Tibial nerve (tissue), 4 donors: ENCODE measurements around the gene ADCK2. TPM values are rescaled to one million over a fixed set of nuclear protein-coding genes. Genes with fewer than 3 reads are reported as not detected.
"Not testable (repeated sequence)": the region's sequence is repeated elsewhere in the genome, so short reads cannot be mapped to it uniquely, and the experiment has no call there.

Experiments used
- DNase-seq, 2 donors: peaks; one replicate each; pipeline ENCODE4 v3.0.0-alpha.2; 2019; ENCODE audit warnings: low spot score in 2 of 2
- H3K27ac ChIP-seq, 4 donors: fragments of 200-600 bp; sonication (generic) in 3 of 4; one replicate each; pipeline ENCODE4 v1.5.1; 2017 to 2019; ENCODE audit warnings: mild to moderate bottlenecking in 1 of 4
- H3K27me3 ChIP-seq, 2 donors: fragments of 200-600 bp; sonication (generic) in 1 of 2; one replicate each; pipeline versions ENCODE4 v1.5.1 to v1.6.0; 2017 to 2019
- H3K36me3 ChIP-seq, 3 donors: fragments of 200-600 bp; sonication (generic); one replicate each; pipeline ENCODE4 v1.5.1; 2018 to 2019
- H3K4me1 ChIP-seq, 4 donors: fragments of 200-600 bp; sonication (generic) in 3 of 4; one replicate each; pipeline ENCODE4 v1.5.1; 2017 to 2019
- H3K4me3 ChIP-seq, 4 donors: fragments of 200-600 bp; sonication (generic) in 3 of 4; one replicate each; pipeline ENCODE4 v1.5.1; 2017 to 2019; ENCODE audit warnings: mild to moderate bottlenecking in 1 of 4, moderate library complexity in 1 of 4
- H3K9me3 ChIP-seq, 4 donors: fragments of 200-600 bp; sonication (generic) in 3 of 4; one replicate each; pipeline ENCODE4 v1.5.1; 2017 to 2019
- EP300 ChIP-seq, 2 donors: sonication (generic); formaldehyde crosslinking; IDR thresholded peaks; one replicate each; pipeline ENCODE4 v1.6.1; 2017; ENCODE audit warnings: antibody characterized with exemption in 2 of 2, mild to moderate bottlenecking in 1 of 2
- POLR2A ChIP-seq, 2 donors: fragments of 450-650 bp; IDR thresholded peaks; one replicate each; pipeline ENCODE4 v1.6.1; 2017; ENCODE audit warnings: antibody characterized with exemption in 2 of 2, mild to moderate bottlenecking in 2 of 2, moderate library complexity in 2 of 2
- WGBS, 2 donors: methylation state at CpG; one replicate each; pipeline ENCODE4 v1.1.5; 2018; 5-methylcytosine and 5-hydroxymethylcytosine counted together
- total RNA-seq, 4 donors: library from RNA; depleted of rRNA; stranded (reverse); fragments of >200 nt; gene quantifications; one replicate each; pipeline ENCODE4 v1.1.0, GENCODE V29; 2016
- TF ChIP-seq, protein P1 (sequence below), 5 experiments: fragments of 200-600 bp in 3 of 5; fragments of 450-650 bp in 2 of 5; sonication (generic) in 3 of 5; IDR thresholded peaks; one replicate each; pipeline ENCODE4 v1.5.1; 2016 to 2019; ENCODE audit warnings: antibody characterized with exemption in 5 of 5, mild to moderate bottlenecking in 3 of 5, moderate library complexity in 2 of 5

Gene ADCK2
- total RNA-seq, 4 donors from 2014 or later: 20.7 to 34.5 (median 26.7) TPM

DNA sequence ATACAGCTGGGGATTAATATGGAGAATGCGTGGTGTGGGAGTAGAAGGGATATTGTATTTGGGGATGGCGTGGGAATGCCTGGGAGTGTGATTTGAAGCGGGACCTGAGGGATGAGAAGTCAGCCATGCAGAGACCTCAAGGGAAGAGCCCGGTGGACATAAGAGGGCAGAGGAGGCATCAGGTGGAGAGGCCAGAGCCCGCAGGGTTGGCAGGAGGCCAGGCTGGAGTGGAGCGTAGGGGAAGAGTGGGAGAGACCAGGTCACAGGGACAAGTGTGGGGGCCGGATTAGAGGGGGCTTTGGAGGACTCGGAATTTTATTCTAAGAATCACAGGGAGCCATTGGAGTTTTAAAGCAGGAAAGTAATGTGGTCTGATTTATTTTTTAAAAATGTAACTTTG is 25.7 kb downstream of the ADCK2 start:
- WGBS, 2 donors: 51 to 52% methylated on average over 8 of the region's 8 CpGs
- no peaks in the 10 kb centered on the region for H3K27me3 ChIP-seq
- no peak overlapping the region for H3K4me3 ChIP-seq
- no peak for DNase-seq
- peaks cover 0 to 7% (median 0%) of the 10 kb centered on the region in 3 donors for H3K36me3 ChIP-seq
- H3K4me1 ChIP-seq: peaks cover 0 to 23% (median 10%) of the 10 kb centered on the region in 4 donors
- no peak overlapping the region for H3K27ac ChIP-seq
- no peaks in the 10 kb centered on the region for H3K9me3 ChIP-seq
- TF ChIP-seq EP300 (IDR thresholded peaks at IDR 0.05) (no peak), POLR2A (IDR thresholded peaks at IDR 0.05) (no peak)
- TF ChIP-seq, protein P1, sequence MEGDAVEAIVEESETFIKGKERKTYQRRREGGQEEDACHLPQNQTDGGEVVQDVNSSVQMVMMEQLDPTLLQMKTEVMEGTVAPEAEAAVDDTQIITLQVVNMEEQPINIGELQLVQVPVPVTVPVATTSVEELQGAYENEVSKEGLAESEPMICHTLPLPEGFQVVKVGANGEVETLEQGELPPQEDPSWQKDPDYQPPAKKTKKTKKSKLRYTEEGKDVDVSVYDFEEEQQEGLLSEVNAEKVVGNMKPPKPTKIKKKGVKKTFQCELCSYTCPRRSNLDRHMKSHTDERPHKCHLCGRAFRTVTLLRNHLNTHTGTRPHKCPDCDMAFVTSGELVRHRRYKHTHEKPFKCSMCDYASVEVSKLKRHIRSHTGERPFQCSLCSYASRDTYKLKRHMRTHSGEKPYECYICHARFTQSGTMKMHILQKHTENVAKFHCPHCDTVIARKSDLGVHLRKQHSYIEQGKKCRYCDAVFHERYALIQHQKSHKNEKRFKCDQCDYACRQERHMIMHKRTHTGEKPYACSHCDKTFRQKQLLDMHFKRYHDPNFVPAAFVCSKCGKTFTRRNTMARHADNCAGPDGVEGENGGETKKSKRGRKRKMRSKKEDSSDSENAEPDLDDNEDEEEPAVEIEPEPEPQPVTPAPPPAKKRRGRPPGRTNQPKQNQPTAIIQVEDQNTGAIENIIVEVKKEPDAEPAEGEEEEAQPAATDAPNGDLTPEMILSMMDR (IDR thresholded peaks at IDR 0.05): no peak

DNA sequence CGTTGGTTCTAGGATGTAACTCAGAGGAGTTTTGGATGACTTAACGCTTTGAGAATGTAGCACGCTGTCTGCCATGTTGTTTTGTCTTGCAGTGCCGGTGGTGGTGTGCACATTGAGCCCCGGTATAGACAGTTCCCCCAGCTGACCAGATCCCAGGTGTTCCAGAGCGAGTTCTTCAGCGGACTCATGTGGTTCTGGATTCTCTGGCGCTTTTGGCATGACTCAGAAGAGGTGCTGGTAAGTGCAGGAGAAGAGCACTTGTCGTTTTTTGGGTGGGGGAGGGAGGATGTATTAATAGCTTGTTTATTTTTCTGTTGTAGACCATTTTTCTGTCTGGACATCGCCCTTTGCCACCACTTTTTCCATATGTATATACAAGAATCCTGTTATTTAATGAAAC is 30.0 kb downstream of the ADCK2 start:
- Histone ChIP-seq H3K27ac (no peak overlapping the region), H3K36me3 (peaks cover 0 to 41% (median 5%) of the 10 kb centered on the region in 3 donors), H3K4me3 (no peak overlapping the region), H3K9me3 (no peaks in the 10 kb centered on the region), H3K4me1 (peaks cover 0 to 13% (median 5%) of the 10 kb centered on the region in 4 donors), H3K27me3 (no peaks in the 10 kb centered on the region)
- no peak for DNase-seq
- TF ChIP-seq EP300 (IDR thresholded peaks at IDR 0.05) (no peak), POLR2A (IDR thresholded peaks at IDR 0.05) (no peak)
- TF ChIP-seq, protein P1 (IDR thresholded peaks at IDR 0.05): no peak
- 90 to 91% methylated on average over 10 of the region's 10 CpGs for WGBS, 2 donors

DNA sequence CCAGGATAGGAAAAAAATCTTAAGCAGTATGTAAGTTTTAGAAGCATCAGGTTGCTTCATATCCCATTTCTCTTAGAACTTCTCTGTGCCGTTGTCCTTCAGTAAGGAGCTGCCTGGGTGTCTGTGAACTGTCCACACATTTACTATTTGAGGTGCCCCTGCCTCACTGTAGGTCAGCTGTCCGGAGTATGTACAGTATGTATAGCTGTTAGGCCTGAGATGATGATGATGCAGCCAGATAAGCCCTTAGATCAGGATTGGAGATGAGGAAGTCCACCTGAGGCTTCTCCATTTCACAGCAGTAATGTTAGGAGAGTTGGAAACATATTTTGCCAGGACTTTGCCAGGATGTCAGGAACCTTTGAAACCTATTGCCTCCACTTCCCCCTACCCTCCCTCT is 31.5 kb downstream of the ADCK2 start:
- no peaks in the 10 kb centered on the region for H3K27me3 ChIP-seq
- H3K36me3 ChIP-seq: peaks cover 0 to 41% (median 5%) of the 10 kb centered on the region in 3 donors
- TF ChIP-seq EP300 (IDR thresholded peaks at IDR 0.05) (no peak), POLR2A (IDR thresholded peaks at IDR 0.05) (no peak)
- TF ChIP-seq, protein P1 (IDR thresholded peaks at IDR 0.05): no peak
- 87 to 94% methylated on average over 2 of the region's 2 CpGs for WGBS, 2 donors
- H3K27ac ChIP-seq: no peak overlapping the region
- no peak overlapping the region for H3K4me3 ChIP-seq
- H3K4me1 ChIP-seq: no peaks in the 10 kb centered on the region
- no peaks in the 10 kb centered on the region for H3K9me3 ChIP-seq
- no peak for DNase-seq

DNA sequence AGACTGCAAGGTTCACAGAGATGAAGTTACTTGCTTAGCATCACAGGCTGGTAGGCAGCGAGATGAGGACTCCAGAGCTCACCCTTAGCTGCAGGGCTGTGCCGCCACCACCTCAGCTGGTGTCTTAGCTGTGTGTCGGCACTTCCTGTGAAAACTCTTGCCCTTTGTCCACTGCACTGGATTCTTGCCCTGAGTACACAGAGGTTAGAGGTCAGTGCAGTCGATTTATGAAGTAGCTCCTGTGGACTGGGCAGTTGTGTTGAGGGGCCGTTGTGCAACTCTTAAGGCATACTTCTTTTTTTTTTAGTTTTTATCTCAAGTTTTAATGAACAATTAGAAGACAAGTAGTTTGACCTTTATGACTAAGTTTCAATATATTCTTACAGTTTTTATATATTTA is 34.4 kb downstream of the ADCK2 start:
- no peak overlapping the region for H3K27ac ChIP-seq
- no peaks in the 10 kb centered on the region for H3K4me1 ChIP-seq
- H3K36me3 ChIP-seq: peaks cover 0 to 41% (median 5%) of the 10 kb centered on the region in 3 donors
- no peak for DNase-seq
- TF ChIP-seq EP300 (IDR thresholded peaks at IDR 0.05) (no peak), POLR2A (IDR thresholded peaks at IDR 0.05) (no peak)
- TF ChIP-seq, protein P1 (IDR thresholded peaks at IDR 0.05): no peak
- H3K4me3 ChIP-seq: no peak overlapping the region
- H3K9me3 ChIP-seq: no peaks in the 10 kb centered on the region
- no peaks in the 10 kb centered on the region for H3K27me3 ChIP-seq
- WGBS, 2 donors: 63 to 78% methylated on average over 5 of the region's 5 CpGs

DNA sequence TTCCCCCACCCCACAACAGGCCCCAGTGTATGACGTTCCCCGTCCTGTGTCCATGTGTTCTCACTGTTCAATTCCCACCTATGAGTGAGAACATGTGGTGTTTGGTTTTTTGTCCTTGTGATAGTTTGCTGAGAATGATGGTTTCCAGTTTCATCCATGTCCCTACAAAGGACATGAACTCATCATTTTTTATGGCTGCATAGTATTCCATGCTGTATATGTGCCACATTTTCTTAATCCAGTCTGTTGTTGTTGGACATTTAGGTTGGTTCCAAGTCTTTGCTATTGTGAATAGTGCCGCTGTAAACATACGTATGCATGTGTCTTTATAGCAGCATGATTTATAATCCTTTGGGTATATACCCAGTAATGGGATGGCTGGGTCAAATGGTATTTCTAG is 36.0 kb downstream of the ADCK2 start:
- not testable (repeated sequence) for H3K27me3 ChIP-seq, DNase-seq, H3K9me3 ChIP-seq, H3K4me1 ChIP-seq, H3K27ac ChIP-seq, H3K4me3 ChIP-seq
- H3K36me3 ChIP-seq: peaks cover 0 to 35% (median 5%) of the 10 kb centered on the region in 3 donors
- 97 to 99% methylated on average over 4 of the region's 4 CpGs for WGBS, 2 donors

DNA sequence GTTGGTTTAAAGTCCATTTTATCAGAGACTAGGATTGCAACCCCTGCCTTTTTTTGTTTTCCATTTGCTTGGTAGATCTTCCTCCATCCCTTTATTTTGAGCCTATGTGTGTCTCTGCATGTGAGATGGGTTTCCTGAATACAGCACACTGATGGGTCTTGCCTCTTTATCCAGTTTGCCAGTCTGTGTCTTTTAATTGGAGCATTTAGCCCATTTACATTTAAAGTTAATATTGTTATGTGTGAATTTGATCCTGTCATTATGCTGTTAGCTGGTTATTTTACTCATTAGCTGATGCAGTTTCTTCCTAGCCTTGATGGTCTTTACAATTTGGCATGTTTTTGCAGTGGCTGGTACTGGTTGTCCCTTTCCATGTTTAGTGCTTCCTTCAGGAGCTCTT is 39.6 kb downstream of the ADCK2 start:
- DNase-seq, H3K27ac ChIP-seq, H3K4me3 ChIP-seq, H3K4me1 ChIP-seq, H3K9me3 ChIP-seq, H3K27me3 ChIP-seq: not testable (repeated sequence)
- peaks cover 0 to 10% (median 0%) of the 10 kb centered on the region in 3 donors for H3K36me3 ChIP-seq
